ENCODE results near the gene CAB39. TPM values are rescaled to one million over a fixed set of nuclear protein-coding genes. Genes with fewer than 3 reads are reported as not detected.

Gene CAB39

GRCh38 chr2:230868161-230868946 lies 155.7 kb downstream of the CAB39 start:
- H3K4me2 ChIP-seq (ENCODE audit: low read length) = no peak overlapping the region
- H3K4me1 ChIP-seq (ENCODE audit: control insufficient read depth, insufficient read depth, low read length) = peaks cover 11% of the 10 kb centered on the region
- H3K9me3 ChIP-seq (replicated peaks; ENCODE audit: low read length) = no peaks in the 10 kb centered on the region
- H3K4me3 ChIP-seq (ENCODE audit: low read length) = no peak overlapping the region
- H3K27me3 ChIP-seq (ENCODE audit: control insufficient read depth, insufficient read depth, low read length) = peaks cover 4% of the 10 kb centered on the region
- no peaks in the 10 kb centered on the region for H3K36me3 ChIP-seq (ENCODE audit: insufficient read depth, low read length)
- no peak overlapping the region for H3K9ac ChIP-seq (ENCODE audit: low read depth, low read length)

- Histone ChIP-seq H3K4me3 (ENCODE audit: low read length) (no peak overlapping the region), H3K9me3 (replicated peaks; ENCODE audit: low read length) (no peaks in the 10 kb centered on the region), H3K4me1 (ENCODE audit: control insufficient read depth, insufficient read depth, low read length) (peaks cover 10% of the 10 kb centered on the region), H3K27me3 (ENCODE audit: control insufficient read depth, insufficient read depth, low read length) (no peaks in the 10 kb centered on the region), H3K4me2 (ENCODE audit: low read length) (no peak overlapping the region), H3K9ac (ENCODE audit: low read depth, low read length) (no peak overlapping the region), H3K36me3 (ENCODE audit: insufficient read depth, low read length) (no peaks in the 10 kb centered on the region)
Observed at GRCh38 chr2:230868947-230869913, 156.6 kb downstream of the CAB39 start.

GRCh38 chr2:230869914-230870543 lies 157.4 kb downstream of the CAB39 start:
- no peak overlapping the region for H3K4me3 ChIP-seq (ENCODE audit: low read length)
- no peaks in the 10 kb centered on the region for H3K36me3 ChIP-seq (ENCODE audit: insufficient read depth, low read length)
- no peaks in the 10 kb centered on the region for H3K27me3 ChIP-seq (ENCODE audit: control insufficient read depth, insufficient read depth, low read length)
- peaks cover 7% of the 10 kb centered on the region for H3K4me1 ChIP-seq (ENCODE audit: control insufficient read depth, insufficient read depth, low read length)
- H3K4me2 ChIP-seq (ENCODE audit: low read length) = no peak overlapping the region
- no peaks in the 10 kb centered on the region for H3K9me3 ChIP-seq (replicated peaks; ENCODE audit: low read length)
- H3K9ac ChIP-seq (ENCODE audit: low read depth, low read length) = no peak overlapping the region

Small RNAs within 50 kb of the gene (small RNA-seq; reads per million reads assigned to genes)
- not detected for gene BANF1P3
- gene RNU6-268P = 0.28 reads per million
